ENCODE measurements around the gene LILRA1. TPM values are rescaled to one million over a fixed set of nuclear protein-coding genes. Genes with fewer than 3 reads are reported as not detected.
"Not testable (repeated sequence)": the region's sequence is repeated elsewhere in the genome, so short reads cannot be mapped to it uniquely, and the experiment has no call there.

The LILRA1 gene
- polyA plus RNA-seq, 3 donors = 88.5 to 151 (median 141) TPM

DNA sequence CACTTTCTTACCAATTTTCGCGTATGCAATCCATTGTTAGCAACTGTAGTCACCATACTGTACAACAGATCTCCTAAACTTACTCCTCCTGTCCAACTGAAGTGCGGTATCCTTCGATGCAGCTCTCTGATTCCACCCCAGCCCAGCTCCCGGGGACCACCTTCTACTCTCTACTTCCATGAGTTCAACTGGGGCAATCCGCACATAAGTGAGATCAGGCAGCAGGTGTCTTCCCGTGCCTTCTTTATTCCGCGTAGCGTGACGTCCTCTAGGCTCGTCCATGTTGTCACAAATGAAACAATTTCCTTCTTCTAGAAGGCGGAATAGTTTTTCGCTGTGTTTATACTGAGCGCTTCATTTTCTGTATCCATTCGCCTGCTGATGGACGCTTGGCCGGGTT is 45.3 kb downstream of the LILRA1 start:
- H4K20me1 ChIP-seq (ENCODE audit: insufficient read depth, low read length) = peaks cover 31% of the 10 kb centered on the region
- intact Hi-C loops (cut with micrococcal nuclease) = no loop called here
- Mint-ChIP-seq H3K4me1 (peaks cover 26% of the 10 kb centered on the region), H3K4me3 (no peak overlapping the region), H3K27ac (no peak overlapping the region), H3K27me3 (ENCODE audit: low read depth in 3 of 3) (peaks cover 3 to 5% (median 5%) of the 10 kb centered on the region in 3 donors), H3K36me3 (peaks cover 26 to 33% of the 10 kb centered on the region in 2 donors), H3K9me3 (no peaks in the 10 kb centered on the region)
- peaks cover 26 to 35% of the 10 kb centered on the region in 2 donors for H3K36me3 ChIP-seq (replicated peaks in 1 of 2; ENCODE audit: control insufficient read depth in 1 of 2, insufficient read depth in 2 of 2, low read length in 2 of 2)
- H3K9ac ChIP-seq (ENCODE audit: insufficient read depth, low read length, poor library complexity, severe bottlenecking) = no peak overlapping the region
- H3K79me2 ChIP-seq (ENCODE audit: insufficient read depth, low read length) = no peaks in the 10 kb centered on the region
- H3K4me2 ChIP-seq (replicated peaks; ENCODE audit: extremely low read depth, low read length, poor library complexity, severe bottlenecking) = no peak overlapping the region
- H3K27me3 ChIP-seq (ENCODE audit: control insufficient read depth in 2 of 2, insufficient read depth in 2 of 2, low read length in 2 of 2) = no peaks in the 10 kb centered on the region
- no peaks in the 10 kb centered on the region for H3K9me3 ChIP-seq (replicated peaks in 1 of 2; ENCODE audit: control insufficient read depth in 1 of 2, insufficient read depth in 1 of 2, low read length in 2 of 2)
- H3K4me1 ChIP-seq (ENCODE audit: control insufficient read depth in 1 of 2, insufficient read depth in 2 of 2, low read length in 2 of 2) = peaks cover 17 to 18% of the 10 kb centered on the region in 2 donors
- 96% methylated on average over 18 of the region's 18 CpGs for WGBS (ENCODE audit: insufficient coverage)
- H3K27ac ChIP-seq (ENCODE audit: low read depth in 1 of 2, low read length in 2 of 2) = no peak overlapping the region
- no peak for DNase-seq
- no peak overlapping the region for H3K4me3 ChIP-seq (replicated peaks in 1 of 3; ENCODE audit: low read depth in 2 of 3, low read length in 3 of 3)
- no peak overlapping the region for H2AFZ ChIP-seq (ENCODE audit: insufficient read depth, low read depth, low read length, poor library complexity, severe bottlenecking)
- TF ChIP-seq, protein P1, sequence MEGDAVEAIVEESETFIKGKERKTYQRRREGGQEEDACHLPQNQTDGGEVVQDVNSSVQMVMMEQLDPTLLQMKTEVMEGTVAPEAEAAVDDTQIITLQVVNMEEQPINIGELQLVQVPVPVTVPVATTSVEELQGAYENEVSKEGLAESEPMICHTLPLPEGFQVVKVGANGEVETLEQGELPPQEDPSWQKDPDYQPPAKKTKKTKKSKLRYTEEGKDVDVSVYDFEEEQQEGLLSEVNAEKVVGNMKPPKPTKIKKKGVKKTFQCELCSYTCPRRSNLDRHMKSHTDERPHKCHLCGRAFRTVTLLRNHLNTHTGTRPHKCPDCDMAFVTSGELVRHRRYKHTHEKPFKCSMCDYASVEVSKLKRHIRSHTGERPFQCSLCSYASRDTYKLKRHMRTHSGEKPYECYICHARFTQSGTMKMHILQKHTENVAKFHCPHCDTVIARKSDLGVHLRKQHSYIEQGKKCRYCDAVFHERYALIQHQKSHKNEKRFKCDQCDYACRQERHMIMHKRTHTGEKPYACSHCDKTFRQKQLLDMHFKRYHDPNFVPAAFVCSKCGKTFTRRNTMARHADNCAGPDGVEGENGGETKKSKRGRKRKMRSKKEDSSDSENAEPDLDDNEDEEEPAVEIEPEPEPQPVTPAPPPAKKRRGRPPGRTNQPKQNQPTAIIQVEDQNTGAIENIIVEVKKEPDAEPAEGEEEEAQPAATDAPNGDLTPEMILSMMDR (IDR thresholded peaks at IDR 0.05) = no peak

DNA sequence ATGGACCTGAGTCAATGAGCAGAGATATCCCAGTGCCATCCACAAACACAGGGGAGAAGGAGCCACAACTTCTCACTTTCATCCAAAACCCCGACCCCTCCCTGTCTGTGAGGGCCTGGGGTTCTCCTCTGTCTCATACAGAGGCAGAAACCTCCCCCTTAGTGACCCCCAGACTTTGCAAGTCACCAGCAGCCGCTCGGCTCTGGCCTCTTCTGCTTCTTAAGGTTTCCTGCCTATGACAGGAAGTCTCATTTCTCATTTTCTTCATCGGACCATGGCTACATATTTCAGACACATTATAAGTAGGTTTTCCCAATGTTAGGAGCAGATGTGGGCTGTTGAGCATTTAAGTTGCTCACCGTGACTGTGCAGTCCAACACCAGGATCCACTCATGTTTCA is 49.5 kb downstream of the LILRA1 start:
- H2AFZ ChIP-seq (ENCODE audit: insufficient read depth, low read depth, low read length, poor library complexity, severe bottlenecking); H3K9me3 ChIP-seq (replicated peaks in 1 of 2; ENCODE audit: control insufficient read depth in 1 of 2, insufficient read depth in 1 of 2, low read length in 2 of 2); H3K36me3 ChIP-seq (replicated peaks in 1 of 2; ENCODE audit: control insufficient read depth in 1 of 2, insufficient read depth in 2 of 2, low read length in 2 of 2); H3K79me2 ChIP-seq (ENCODE audit: insufficient read depth, low read length); H4K20me1 ChIP-seq (ENCODE audit: insufficient read depth, low read length); H3K27me3 Mint-ChIP-seq (ENCODE audit: low read depth in 3 of 3); intact Hi-C loops (cut with micrococcal nuclease); H3K36me3 Mint-ChIP-seq; H3K27me3 ChIP-seq (ENCODE audit: control insufficient read depth in 2 of 2, insufficient read depth in 2 of 2, low read length in 2 of 2); H3K9me3 Mint-ChIP-seq: not testable (repeated sequence)
- H3K4me3 ChIP-seq (replicated peaks in 1 of 3; ENCODE audit: low read depth in 2 of 3, low read length in 3 of 3) = peak overlapping the region in 1 of 3 experiments; percentile 65
- 0% methylated on average over 1 of the region's 5 CpGs for WGBS (ENCODE audit: insufficient coverage)
- H3K4me1 ChIP-seq (ENCODE audit: control insufficient read depth in 1 of 2, insufficient read depth in 2 of 2, low read length in 2 of 2) = peaks cover 27 to 28% of the 10 kb centered on the region in 2 donors
- Mint-ChIP-seq H3K27ac (peak overlapping the region; percentile 96 to 99 (median 99)), H3K4me1 (peaks cover 30% of the 10 kb centered on the region), H3K4me3 (peak overlapping the region; percentile 59 to 89)
- peak overlapping the region; percentile 92 to 95 for H3K27ac ChIP-seq (ENCODE audit: low read depth in 1 of 2, low read length in 2 of 2)
- peak overlapping the region; percentile 63 for H3K4me2 ChIP-seq (replicated peaks; ENCODE audit: extremely low read depth, low read length, poor library complexity, severe bottlenecking)
- DNase-seq = peak; percentile 83 to 91 (median 90)
- peak overlapping the region; percentile 65 for H3K9ac ChIP-seq (ENCODE audit: insufficient read depth, low read length, poor library complexity, severe bottlenecking)

- Histone ChIP-seq H3K4me1 (ENCODE audit: control insufficient read depth in 1 of 2, insufficient read depth in 2 of 2, low read length in 2 of 2) (peaks cover 27 to 28% of the 10 kb centered on the region in 2 donors), H3K4me3 (replicated peaks in 1 of 3; ENCODE audit: low read depth in 2 of 3, low read length in 3 of 3) (peak overlapping the region in 2 of 3 experiments; percentile 9 to 65), H3K27ac (ENCODE audit: low read depth in 1 of 2, low read length in 2 of 2) (peak overlapping the region; percentile 92 to 95), H3K9ac (ENCODE audit: insufficient read depth, low read length, poor library complexity, severe bottlenecking) (peak overlapping the region; percentile 65), H3K4me2 (replicated peaks; ENCODE audit: extremely low read depth, low read length, poor library complexity, severe bottlenecking) (peak overlapping the region; percentile 63)
- H3K27me3 ChIP-seq (ENCODE audit: control insufficient read depth in 2 of 2, insufficient read depth in 2 of 2, low read length in 2 of 2); H3K9me3 ChIP-seq (replicated peaks in 1 of 2; ENCODE audit: control insufficient read depth in 1 of 2, insufficient read depth in 1 of 2, low read length in 2 of 2); H3K79me2 ChIP-seq (ENCODE audit: insufficient read depth, low read length); H3K36me3 ChIP-seq (replicated peaks in 1 of 2; ENCODE audit: control insufficient read depth in 1 of 2, insufficient read depth in 2 of 2, low read length in 2 of 2); H3K9me3 Mint-ChIP-seq; intact Hi-C loops (cut with micrococcal nuclease); H4K20me1 ChIP-seq (ENCODE audit: insufficient read depth, low read length); H3K36me3 Mint-ChIP-seq; H2AFZ ChIP-seq (ENCODE audit: insufficient read depth, low read depth, low read length, poor library complexity, severe bottlenecking): not testable (repeated sequence)
- Mint-ChIP-seq H3K27ac (peak overlapping the region; percentile 96 to 99 (median 99)), H3K4me1 (peaks cover 30% of the 10 kb centered on the region), H3K27me3 (ENCODE audit: low read depth in 3 of 3) (peaks cover 5 to 14% (median 7%) of the 10 kb centered on the region in 3 donors), H3K4me3 (peak overlapping the region; percentile 59 to 89)
- 100% methylated on average over 1 of the region's 6 CpGs for whole genome bisulfite sequencing (ENCODE audit: insufficient coverage)
- DNase-seq = peak; percentile 72 to 90 (median 87)
These were observed 50.2 kb downstream of the LILRA1 start for GRCh38 chr19:54643583-54643982.

Data from CD14-positive monocyte (primary cell).